Suprapubic skin (tissue), 4 donors: ENCODE measurements around the gene TBCE. TPM values are rescaled to one million over a fixed set of nuclear protein-coding genes. Genes with fewer than 3 reads are reported as not detected.

ENCODE experiments used
- DNase-seq, 2 donors: peaks; one replicate each; pipeline ENCODE4 v3.0.0-alpha.2; 2019; ENCODE audit warnings: low spot score in 2 of 2
- H3K27ac ChIP-seq: fragments of 200-600 bp; sonication (generic); one replicate; pipeline ENCODE4 v1.5.1; 2019
- H3K27me3 ChIP-seq: fragments of 200-600 bp; sonication (generic); one replicate; pipeline ENCODE4 v1.5.1; 2019
- H3K36me3 ChIP-seq: fragments of 200-600 bp; sonication (generic); one replicate; pipeline ENCODE4 v1.5.1; 2019
- H3K4me1 ChIP-seq: fragments of 200-600 bp; sonication (generic); one replicate; pipeline ENCODE4 v1.5.1; 2019
- H3K4me3 ChIP-seq: fragments of 200-600 bp; sonication (generic); one replicate; pipeline ENCODE4 v1.5.1; 2019; ENCODE audit warnings: mild to moderate bottlenecking
- H3K9me3 ChIP-seq: fragments of 200-600 bp; sonication (generic); one replicate; pipeline ENCODE4 v1.5.1; 2019
- EP300 ChIP-seq: sonication (generic); formaldehyde crosslinking; IDR thresholded peaks from one replicate; pipeline ENCODE4 v1.6.1; 2017; ENCODE audit warnings: antibody characterized with exemption
- POLR2A ChIP-seq, 2 donors: fragments of 450-650 bp; IDR thresholded peaks; one replicate each; pipeline ENCODE4 v1.6.1; 2017; ENCODE audit warnings: antibody characterized with exemption in 2 of 2, mild to moderate bottlenecking in 2 of 2, moderate library complexity in 2 of 2
- POLR2AphosphoS5 ChIP-seq, 3 donors: sonication (generic); formaldehyde crosslinking; IDR thresholded peaks; one replicate each; pipeline ENCODE4 v1.6.1; 2017; ENCODE audit warnings: antibody characterized with exemption in 3 of 3
- WGBS: methylation state at CpG from one replicate; pipeline ENCODE4 v1.1.5; 2018; 5-methylcytosine and 5-hydroxymethylcytosine counted together
- total RNA-seq, 4 donors: library from RNA; depleted of rRNA; stranded (reverse); fragments of >200 nt; gene quantifications; one replicate each; pipeline ENCODE4 v1.1.0, GENCODE V29; 2016
- TF ChIP-seq, protein P1 (sequence below), 2 donors: fragments of 200-600 bp in 1 of 2; fragments of 450-650 bp in 1 of 2; sonication (generic) in 1 of 2; IDR thresholded peaks; one replicate each; pipeline ENCODE4 v1.5.1; 2016 to 2019; ENCODE audit warnings: antibody characterized with exemption in 2 of 2, mild to moderate bottlenecking in 1 of 2, moderate library complexity in 1 of 2

The TBCE gene
- total RNA-seq, 4 donors from 2014 or later: 12.0 to 33.3 (median 21.1) TPM

DNA sequence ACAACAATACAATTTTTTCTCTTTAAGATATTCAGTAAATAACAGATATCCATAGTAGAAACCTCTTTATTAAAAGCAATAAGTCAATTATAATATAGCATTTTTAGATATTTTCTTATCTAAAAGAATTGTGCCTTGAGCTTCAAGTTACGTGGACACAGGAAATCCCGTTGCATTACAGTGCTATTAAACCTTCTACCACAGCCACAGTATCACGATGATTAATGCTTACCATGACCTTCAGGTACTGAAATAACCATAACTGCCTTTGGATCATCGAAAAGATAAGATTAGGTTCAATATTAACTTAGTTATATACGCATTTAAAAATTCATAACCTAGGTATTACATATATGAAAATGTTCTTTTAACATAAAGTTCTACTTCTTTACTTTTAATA lies 119.1 kb downstream of the TBCE start:
- no peak for DNase-seq
- no peak overlapping the region for H3K4me3 ChIP-seq
- H3K27ac ChIP-seq: no peak overlapping the region
- H3K9me3 ChIP-seq: no peaks in the 10 kb centered on the region
- TF ChIP-seq POLR2A (IDR thresholded peaks at IDR 0.05) (no peak), EP300 (no peak), POLR2AphosphoS5 (IDR thresholded peaks at IDR 0.05) (no peak)
- TF ChIP-seq, protein P1, sequence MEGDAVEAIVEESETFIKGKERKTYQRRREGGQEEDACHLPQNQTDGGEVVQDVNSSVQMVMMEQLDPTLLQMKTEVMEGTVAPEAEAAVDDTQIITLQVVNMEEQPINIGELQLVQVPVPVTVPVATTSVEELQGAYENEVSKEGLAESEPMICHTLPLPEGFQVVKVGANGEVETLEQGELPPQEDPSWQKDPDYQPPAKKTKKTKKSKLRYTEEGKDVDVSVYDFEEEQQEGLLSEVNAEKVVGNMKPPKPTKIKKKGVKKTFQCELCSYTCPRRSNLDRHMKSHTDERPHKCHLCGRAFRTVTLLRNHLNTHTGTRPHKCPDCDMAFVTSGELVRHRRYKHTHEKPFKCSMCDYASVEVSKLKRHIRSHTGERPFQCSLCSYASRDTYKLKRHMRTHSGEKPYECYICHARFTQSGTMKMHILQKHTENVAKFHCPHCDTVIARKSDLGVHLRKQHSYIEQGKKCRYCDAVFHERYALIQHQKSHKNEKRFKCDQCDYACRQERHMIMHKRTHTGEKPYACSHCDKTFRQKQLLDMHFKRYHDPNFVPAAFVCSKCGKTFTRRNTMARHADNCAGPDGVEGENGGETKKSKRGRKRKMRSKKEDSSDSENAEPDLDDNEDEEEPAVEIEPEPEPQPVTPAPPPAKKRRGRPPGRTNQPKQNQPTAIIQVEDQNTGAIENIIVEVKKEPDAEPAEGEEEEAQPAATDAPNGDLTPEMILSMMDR (IDR thresholded peaks at IDR 0.05): no peak
- WGBS: 78% methylated on average over 5 of the region's 5 CpGs
- no peaks in the 10 kb centered on the region for H3K27me3 ChIP-seq
- no peaks in the 10 kb centered on the region for H3K4me1 ChIP-seq
- H3K36me3 ChIP-seq: peaks cover 35% of the 10 kb centered on the region

GRCh38 chr1:235491644-235492043 lies 124.4 kb downstream of the TBCE start:
- no peaks in the 10 kb centered on the region for H3K9me3 ChIP-seq
- peaks cover 36% of the 10 kb centered on the region for H3K36me3 ChIP-seq
- H3K4me3 ChIP-seq: no peak overlapping the region
- DNase-seq: no peak
- TF ChIP-seq, protein P1 (IDR thresholded peaks at IDR 0.05): no peak
- TF ChIP-seq POLR2AphosphoS5 (IDR thresholded peaks at IDR 0.05) (no peak), EP300 (no peak), POLR2A (IDR thresholded peaks at IDR 0.05) (no peak)
- no peaks in the 10 kb centered on the region for H3K27me3 ChIP-seq
- no peaks in the 10 kb centered on the region for H3K4me1 ChIP-seq
- H3K27ac ChIP-seq: no peak overlapping the region
- WGBS: 80% methylated on average over 3 of the region's 3 CpGs

- Histone ChIP-seq H3K27me3 (no peaks in the 10 kb centered on the region), H3K9me3 (no peaks in the 10 kb centered on the region), H3K4me3 (no peak overlapping the region), H3K4me1 (no peaks in the 10 kb centered on the region), H3K36me3 (peaks cover 36% of the 10 kb centered on the region), H3K27ac (no peak overlapping the region)
- TF ChIP-seq EP300 (no peak), POLR2AphosphoS5 (IDR thresholded peaks at IDR 0.05) (no peak), POLR2A (IDR thresholded peaks at IDR 0.05) (no peak)
- TF ChIP-seq, protein P1 (IDR thresholded peaks at IDR 0.05): no peak
- DNase-seq: no peak
- 94% methylated on average over 9 of the region's 9 CpGs for WGBS
These were observed 127.3 kb downstream of the TBCE start for GRCh38 chr1:235494531-235494930.

DNA sequence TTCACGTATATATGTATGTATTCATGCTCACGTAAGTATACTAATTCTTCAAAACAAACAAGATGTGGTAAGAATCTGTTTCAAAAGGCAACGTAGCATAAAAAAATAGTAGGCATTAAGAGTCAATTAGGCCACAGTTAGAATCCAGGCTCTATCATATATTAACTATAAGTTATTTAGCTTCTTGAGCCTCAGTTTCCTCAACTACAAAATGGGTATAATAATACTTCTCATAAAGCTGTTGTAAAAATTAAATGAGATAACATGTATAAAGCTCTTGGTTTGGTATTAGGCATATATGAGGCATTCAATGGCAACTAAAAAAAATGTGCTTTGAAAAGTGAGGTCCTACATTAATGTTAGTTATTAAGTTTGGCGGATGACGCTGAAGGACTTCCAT lies 127.8 kb downstream of the TBCE start:
- no peak for TF ChIP-seq EP300
- TF ChIP-seq POLR2AphosphoS5 (IDR thresholded peaks at IDR 0.05): no peak
- no peak for TF ChIP-seq POLR2A (IDR thresholded peaks at IDR 0.05)
- TF ChIP-seq, protein P1 (IDR thresholded peaks at IDR 0.05): no peak
- no peak for DNase-seq

GRCh38 chr1:235495551-235495950 lies 128.3 kb downstream of the TBCE start:
- H3K4me3 ChIP-seq: no peak overlapping the region
- no peak for TF ChIP-seq EP300
- no peak for TF ChIP-seq POLR2AphosphoS5 (IDR thresholded peaks at IDR 0.05)
- no peak for TF ChIP-seq POLR2A (IDR thresholded peaks at IDR 0.05)
- no peak overlapping the region for H3K27ac ChIP-seq
- no peaks in the 10 kb centered on the region for H3K9me3 ChIP-seq
- DNase-seq: no peak
- peaks cover 34% of the 10 kb centered on the region for H3K36me3 ChIP-seq
- H3K4me1 ChIP-seq: peaks cover under 1% of the 10 kb centered on the region
- no peaks in the 10 kb centered on the region for H3K27me3 ChIP-seq
- WGBS: 70% methylated on average over 2 of the region's 2 CpGs

More for the DNA sequence above, 127.8 kb downstream of the TBCE start:
- H3K4me3 ChIP-seq: no peak overlapping the region
- no peaks in the 10 kb centered on the region for H3K4me1 ChIP-seq
- no peaks in the 10 kb centered on the region for H3K9me3 ChIP-seq
- 98% methylated on average over 5 of the region's 5 CpGs for WGBS
- H3K27ac ChIP-seq: no peak overlapping the region
- no peaks in the 10 kb centered on the region for H3K27me3 ChIP-seq
- H3K36me3 ChIP-seq: peaks cover 36% of the 10 kb centered on the region

DNA sequence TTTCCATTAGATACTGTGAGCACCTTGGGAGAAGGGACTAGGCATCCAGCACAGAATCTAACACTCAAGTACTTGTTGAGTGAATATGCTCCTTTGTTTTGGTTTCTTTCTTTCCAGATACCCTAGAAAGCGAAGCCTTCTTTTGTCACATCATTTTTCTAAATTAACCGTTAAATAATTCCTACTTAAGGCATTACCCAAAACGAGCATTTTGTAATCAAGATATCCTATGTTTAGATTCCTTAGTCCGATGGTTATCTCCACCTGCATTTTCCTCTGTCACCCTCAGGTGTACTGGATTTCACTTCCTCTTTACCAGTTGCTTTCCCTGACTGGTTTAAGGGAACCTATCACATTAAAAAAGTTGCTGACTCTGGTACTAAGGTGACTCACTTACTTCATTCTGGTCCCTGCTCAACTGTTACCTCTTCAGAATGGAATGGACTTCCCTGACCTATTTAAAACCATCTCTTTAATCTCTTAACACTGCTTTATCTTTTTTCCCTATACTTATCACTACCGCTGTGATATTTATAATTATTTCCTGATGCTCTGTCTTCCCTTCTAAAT lies 133.8 kb downstream of the TBCE start:
- Histone ChIP-seq H3K4me3 (no peak overlapping the region), H3K36me3 (no peaks in the 10 kb centered on the region), H3K9me3 (no peaks in the 10 kb centered on the region), H3K27ac (no peak overlapping the region), H3K27me3 (no peaks in the 10 kb centered on the region), H3K4me1 (peaks cover 20% of the 10 kb centered on the region)
- DNase-seq: no peak
- 69% methylated on average over 5 of the region's 5 CpGs for WGBS
- TF ChIP-seq, protein P1 (IDR thresholded peaks at IDR 0.05): no peak
- TF ChIP-seq POLR2A (IDR thresholded peaks at IDR 0.05) (no peak), POLR2AphosphoS5 (IDR thresholded peaks at IDR 0.05) (no peak), EP300 (no peak)
